CD14-positive monocyte (primary cell): Measurements from ENCODE around the gene PSMD11. TPM values are rescaled to one million over a fixed set of nuclear protein-coding genes. Genes with fewer than 3 reads are reported as not detected.
A peak's percentile ranks its signal among the peaks of the same experiment; 100 is the strongest.

Experiments used
- DNase-seq, 3 donors: peaks; one replicate each; pipeline ENCODE4 v3.0.0-alpha.2; 2011 to 2022
- H2AFZ ChIP-seq: 2 replicates; pipeline ENCODE4 v1.6.0; 2012; ENCODE audit warnings: mild to moderate bottlenecking, low read depth, low read length, inconsistent platforms; ENCODE audit not compliant: insufficient read depth, poor library complexity, severe bottlenecking
- H3K27ac ChIP-seq, 2 donors: 1 replicate in 1 of 2; 2 replicates in 1 of 2; pipeline ENCODE4 v1.5.1; 2012 to 2013; ENCODE audit warnings: low read length in 2 of 2, control low read depth in 1 of 2, inconsistent platforms in 1 of 2, low read depth in 1 of 2, mild to moderate bottlenecking in 1 of 2
- H3K27me3 ChIP-seq, 2 donors: one replicate each; pipeline versions ENCODE4 v1.6.0 to v1.6.1; 2011 to 2013; ENCODE audit warnings: low read length in 2 of 2; ENCODE audit not compliant: control insufficient read depth in 2 of 2, insufficient read depth in 2 of 2
- H3K36me3 ChIP-seq, 2 donors: replicated peaks in 1 of 2; 1 replicate in 1 of 2; 2 replicates in 1 of 2; pipeline versions ENCODE4 v1.5.1 to v1.6.1; 2012 to 2013; ENCODE audit warnings: low read length in 2 of 2, control low read depth in 1 of 2, inconsistent platforms in 1 of 2, mild to moderate bottlenecking in 1 of 2; ENCODE audit not compliant: insufficient read depth in 2 of 2, control insufficient read depth in 1 of 2
- H3K4me1 ChIP-seq, 2 donors: 1 replicate in 1 of 2; 2 replicates in 1 of 2; pipeline versions ENCODE4 v1.5.1 to v1.6.1; 2012 to 2013; ENCODE audit warnings: low read length in 2 of 2, control low read depth in 1 of 2, inconsistent platforms in 1 of 2, mild to moderate bottlenecking in 1 of 2, moderate library complexity in 1 of 2; ENCODE audit not compliant: insufficient read depth in 2 of 2, control insufficient read depth in 1 of 2
- H3K4me2 ChIP-seq: replicated peaks from 2 replicates; pipeline ENCODE3; 2012; ENCODE audit warnings: low read length, moderate library complexity, mild to moderate bottlenecking; ENCODE audit not compliant: poor library complexity, severe bottlenecking; ENCODE audit errors: extremely low read depth
- H3K4me3 ChIP-seq, 3 experiments: fragments of 200-600 bp in 1 of 3; sonication (generic) in 1 of 3; replicated peaks in 1 of 3; 1 replicate in 2 of 3; 2 replicates in 1 of 3; pipeline ENCODE4 v1.5.1; 2011 to 2013; ENCODE audit warnings: low read length in 3 of 3, mild to moderate bottlenecking in 3 of 3, control low read depth in 2 of 3, low read depth in 2 of 3, inconsistent platforms in 1 of 3, moderate library complexity in 1 of 3
- H3K79me2 ChIP-seq: 2 replicates; pipeline ENCODE4 v1.6.0; 2012; ENCODE audit warnings: mild to moderate bottlenecking, control low read depth, inconsistent platforms, low read length, moderate library complexity; ENCODE audit not compliant: insufficient read depth
- H3K9ac ChIP-seq: 2 replicates; pipeline ENCODE4 v1.6.0; 2017; ENCODE audit warnings: low read length, mild to moderate bottlenecking; ENCODE audit not compliant: insufficient read depth, poor library complexity, severe bottlenecking
- H3K9me3 ChIP-seq, 2 donors: replicated peaks in 1 of 2; 1 replicate in 1 of 2; 2 replicates in 1 of 2; pipeline versions ENCODE4 v1.5.1 to v1.6.1; 2012 to 2013; ENCODE audit warnings: low read length in 2 of 2, control low read depth in 1 of 2; ENCODE audit not compliant: control insufficient read depth in 1 of 2, insufficient read depth in 1 of 2
- H4K20me1 ChIP-seq: 2 replicates; pipeline ENCODE4 v1.6.0; 2012; ENCODE audit warnings: mild to moderate bottlenecking, low read length, control low read depth, moderate library complexity; ENCODE audit not compliant: insufficient read depth
- H3K27ac Mint-ChIP-seq, 7 donors: one replicate each; pipeline ENCODE4 v1.8.0; 2020; ENCODE audit warnings: mild to moderate bottlenecking in 7 of 7, mixed read lengths in 7 of 7, moderate library complexity in 6 of 7, inconsistent platforms in 2 of 7
- H3K27me3 Mint-ChIP-seq, 3 donors: one replicate each; pipeline ENCODE4 v1.8.0; 2021 to 2022; ENCODE audit warnings: low read depth in 3 of 3, mild to moderate bottlenecking in 3 of 3, mixed read lengths in 3 of 3, moderate library complexity in 3 of 3, inconsistent platforms in 1 of 3
- H3K36me3 Mint-ChIP-seq, 2 donors: one replicate each; pipeline ENCODE4 v1.8.0; 2020; ENCODE audit warnings: mixed read lengths in 2 of 2, inconsistent platforms in 1 of 2, mild to moderate bottlenecking in 1 of 2
- H3K4me1 Mint-ChIP-seq: one replicate; pipeline ENCODE4 v1.8.0; 2020; ENCODE audit warnings: mild to moderate bottlenecking, mixed read lengths
- H3K4me3 Mint-ChIP-seq, 2 donors: one replicate each; pipeline ENCODE4 v1.8.0; 2020; ENCODE audit warnings: mild to moderate bottlenecking in 2 of 2, mixed read lengths in 2 of 2, moderate library complexity in 1 of 2
- H3K9me3 Mint-ChIP-seq, 7 donors: one replicate each; pipeline ENCODE4 v1.8.0; 2020 to 2022; ENCODE audit warnings: mixed read lengths in 7 of 7, mild to moderate bottlenecking in 6 of 7, moderate library complexity in 6 of 7, inconsistent platforms in 2 of 7
- WGBS: methylation state at CpG from one replicate; pipeline ENCODE4 v1.1.5; 2013; ENCODE audit warnings: missing lambda C conversion rate; ENCODE audit not compliant: insufficient coverage; 5-methylcytosine and 5-hydroxymethylcytosine counted together
- intact Hi-C, 2 donors: fragments of 100-400 bp; cut with micrococcal nuclease; formaldehyde crosslinking; loops; one replicate each; pipeline versions ENCODE4 v1.15.0 to v1.15.1; 2023
- polyA plus RNA-seq, 3 donors: library from polyadenylated mRNA; depleted of rRNA in 1 of 3; unstranded in 2 of 3; stranded (reverse) in 1 of 3; fragments of 300-500 nt in 2 of 3; fragments of >200 nt in 1 of 3; fragmentation: Illumina TruSeq in 2 of 3; gene quantifications; 1 replicate in 2 of 3; 2 replicates in 1 of 3; pipeline ENCODE4 v1.2.3, GENCODE V29; 2012 to 2021
- TF ChIP-seq, protein P1 (sequence below): fragments of 200-600 bp; IDR thresholded peaks from one replicate; pipeline ENCODE4 v1.8.0; 2022; ENCODE audit warnings: antibody characterized with exemption, mild to moderate bottlenecking

The PSMD11 gene
- polyA plus RNA-seq, 3 donors, result 29.9 to 112 (median 91.8) TPM

GRCh38 chr17:32517982-32518381 lies 73.7 kb downstream of the PSMD11 start:
- Histone ChIP-seq H3K4me3 (no peak overlapping the region), H3K27ac (no peak overlapping the region), H3K9me3 (no peaks in the 10 kb centered on the region), H3K79me2 (no peaks in the 10 kb centered on the region), H3K4me1 (peaks cover 15 to 19% of the 10 kb centered on the region in 2 donors), H3K36me3 (no peaks in the 10 kb centered on the region), H3K9ac (no peak overlapping the region), H2AFZ (no peak overlapping the region), H3K4me2 (no peak overlapping the region), H4K20me1 (no peaks in the 10 kb centered on the region), H3K27me3 (peaks cover 30 to 41% of the 10 kb centered on the region in 2 donors)
- WGBS, result 100% methylated on average over 4 of the region's 7 CpGs
- Mint-ChIP-seq H3K27ac (peak overlapping the region in 1 of 7 donors; percentile 12), H3K27me3 (peaks cover 43 to 49% (median 45%) of the 10 kb centered on the region in 3 donors), H3K9me3 (peaks cover 0 to 21% (median 4%) of the 10 kb centered on the region in 7 donors), H3K4me1 (peaks cover 20% of the 10 kb centered on the region), H3K36me3 (peaks cover 6 to 17% of the 10 kb centered on the region in 2 donors), H3K4me3 (peak overlapping the region in 1 of 2 donors; percentile 93)
- no peak for DNase-seq
- intact Hi-C loops, result no loop called here
- TF ChIP-seq, protein P1, sequence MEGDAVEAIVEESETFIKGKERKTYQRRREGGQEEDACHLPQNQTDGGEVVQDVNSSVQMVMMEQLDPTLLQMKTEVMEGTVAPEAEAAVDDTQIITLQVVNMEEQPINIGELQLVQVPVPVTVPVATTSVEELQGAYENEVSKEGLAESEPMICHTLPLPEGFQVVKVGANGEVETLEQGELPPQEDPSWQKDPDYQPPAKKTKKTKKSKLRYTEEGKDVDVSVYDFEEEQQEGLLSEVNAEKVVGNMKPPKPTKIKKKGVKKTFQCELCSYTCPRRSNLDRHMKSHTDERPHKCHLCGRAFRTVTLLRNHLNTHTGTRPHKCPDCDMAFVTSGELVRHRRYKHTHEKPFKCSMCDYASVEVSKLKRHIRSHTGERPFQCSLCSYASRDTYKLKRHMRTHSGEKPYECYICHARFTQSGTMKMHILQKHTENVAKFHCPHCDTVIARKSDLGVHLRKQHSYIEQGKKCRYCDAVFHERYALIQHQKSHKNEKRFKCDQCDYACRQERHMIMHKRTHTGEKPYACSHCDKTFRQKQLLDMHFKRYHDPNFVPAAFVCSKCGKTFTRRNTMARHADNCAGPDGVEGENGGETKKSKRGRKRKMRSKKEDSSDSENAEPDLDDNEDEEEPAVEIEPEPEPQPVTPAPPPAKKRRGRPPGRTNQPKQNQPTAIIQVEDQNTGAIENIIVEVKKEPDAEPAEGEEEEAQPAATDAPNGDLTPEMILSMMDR, result no peak

DNA sequence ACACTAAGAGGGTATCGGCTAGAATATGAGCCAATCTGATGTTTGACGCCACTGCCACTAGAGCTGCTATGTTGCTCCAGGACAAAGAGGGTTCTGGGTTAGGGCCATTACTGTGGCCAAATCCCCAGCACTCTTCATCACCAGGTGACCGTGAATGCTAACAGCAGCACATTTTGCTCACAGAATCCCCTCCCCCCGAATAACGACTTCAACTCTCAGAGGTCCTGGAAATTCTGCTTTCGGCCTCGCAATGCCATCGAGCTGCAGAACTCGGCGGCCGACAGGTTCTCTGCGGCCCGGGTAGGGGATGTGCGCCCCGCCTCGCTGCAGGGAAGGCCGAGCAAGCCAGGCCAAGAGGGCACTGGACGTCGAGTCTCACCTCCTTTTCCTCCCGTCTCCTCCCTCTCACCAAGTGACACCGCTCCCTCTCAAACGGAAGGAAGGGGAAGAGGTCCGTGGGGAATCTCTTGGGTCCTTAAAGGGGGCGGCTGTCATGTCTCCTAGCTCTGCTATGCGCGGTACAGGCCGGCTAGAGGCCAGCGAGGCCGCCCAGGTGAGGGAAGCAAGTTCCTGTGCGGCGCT lies 74.4 kb downstream of the PSMD11 start:
- no peak overlapping the region for H3K27ac Mint-ChIP-seq
- WGBS, result 33% methylated on average over 22 of the region's 31 CpGs

More for the DNA sequence above, 74.4 kb downstream of the PSMD11 start:
- no peak for DNase-seq
- Mint-ChIP-seq H3K4me3 (peak overlapping the region; percentile 53 to 93), H3K9me3 (peaks cover 0 to 21% (median 4%) of the 10 kb centered on the region in 7 donors), H3K27me3 (peaks cover 45 to 48% (median 45%) of the 10 kb centered on the region in 3 donors), H3K36me3 (peaks cover 6 to 17% of the 10 kb centered on the region in 2 donors), H3K4me1 (peaks cover 20% of the 10 kb centered on the region)
- Histone ChIP-seq H3K4me1 (peaks cover 15 to 19% of the 10 kb centered on the region in 2 donors), H3K9me3 (no peaks in the 10 kb centered on the region), H3K4me2 (peak overlapping the region; percentile 72), H3K27me3 (peaks cover 30 to 41% of the 10 kb centered on the region in 2 donors), H3K36me3 (no peaks in the 10 kb centered on the region), H3K4me3 (peak overlapping the region; percentile 13 to 68 (median 32)), H4K20me1 (no peaks in the 10 kb centered on the region), H2AFZ (peak overlapping the region; percentile 73), H3K79me2 (no peaks in the 10 kb centered on the region), H3K27ac (no peak overlapping the region), H3K9ac (peak overlapping the region; percentile 39)
- TF ChIP-seq, protein P1, result no peak
- intact Hi-C loops, result no loop called here
